ENCODE data around the gene JAZF1. TPM values are rescaled to one million over a fixed set of nuclear protein-coding genes. Genes with fewer than 3 reads are reported as not detected.

The JAZF1 gene
- total RNA-seq, 1 experiment from 2014 or later: 1.5 TPM

- no peaks in the 10 kb centered on the region for H3K9me3 ChIP-seq (ENCODE audit: low read depth, low read length, poor library complexity, severe bottlenecking)
- CTCF ChIA-PET: no interaction called here
- TF ChIP-seq, protein P1, sequence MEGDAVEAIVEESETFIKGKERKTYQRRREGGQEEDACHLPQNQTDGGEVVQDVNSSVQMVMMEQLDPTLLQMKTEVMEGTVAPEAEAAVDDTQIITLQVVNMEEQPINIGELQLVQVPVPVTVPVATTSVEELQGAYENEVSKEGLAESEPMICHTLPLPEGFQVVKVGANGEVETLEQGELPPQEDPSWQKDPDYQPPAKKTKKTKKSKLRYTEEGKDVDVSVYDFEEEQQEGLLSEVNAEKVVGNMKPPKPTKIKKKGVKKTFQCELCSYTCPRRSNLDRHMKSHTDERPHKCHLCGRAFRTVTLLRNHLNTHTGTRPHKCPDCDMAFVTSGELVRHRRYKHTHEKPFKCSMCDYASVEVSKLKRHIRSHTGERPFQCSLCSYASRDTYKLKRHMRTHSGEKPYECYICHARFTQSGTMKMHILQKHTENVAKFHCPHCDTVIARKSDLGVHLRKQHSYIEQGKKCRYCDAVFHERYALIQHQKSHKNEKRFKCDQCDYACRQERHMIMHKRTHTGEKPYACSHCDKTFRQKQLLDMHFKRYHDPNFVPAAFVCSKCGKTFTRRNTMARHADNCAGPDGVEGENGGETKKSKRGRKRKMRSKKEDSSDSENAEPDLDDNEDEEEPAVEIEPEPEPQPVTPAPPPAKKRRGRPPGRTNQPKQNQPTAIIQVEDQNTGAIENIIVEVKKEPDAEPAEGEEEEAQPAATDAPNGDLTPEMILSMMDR (conservative IDR thresholded peaks at IDR 0.05; ENCODE audit: low read depth, low read length): no peak
- no peak for TF ChIP-seq EZH2 (IDR thresholded peaks at IDR 0.05; ENCODE audit: borderline replicate concordance, low read depth, low read length, poor library complexity, severe bottlenecking)
These were observed 174.1 kb downstream of the JAZF1 start for GRCh38 chr7:28006491-28006890.

GRCh38 chr7:28005847-28006231 is 174.8 kb downstream of the JAZF1 start:
- ChIA-PET CTCF (interaction anchor here (0.7 kb wide), 1 partner anchor 91 kb away, joined by 3 read pairs; no protein-coding TSS in a partner anchor), POLR2A (ENCODE audit: low non-redundant PET) (no interaction called here)
- Histone ChIP-seq H3K27me3 (replicated peaks; ENCODE audit: insufficient read depth, low read depth, low read length, poor library complexity) (peaks cover 29% of the 10 kb centered on the region), H3K36me3 (ENCODE audit: insufficient read depth, low read length, poor library complexity, severe bottlenecking) (no peaks in the 10 kb centered on the region), H3K4me1 (ENCODE audit: insufficient read depth, low read length, poor library complexity, severe bottlenecking) (peaks cover 4% of the 10 kb centered on the region), H3K27ac (ENCODE audit: low read depth, low read length, poor library complexity, severe bottlenecking) (no peak overlapping the region), H3K9me3 (ENCODE audit: low read depth, low read length, poor library complexity, severe bottlenecking) (no peaks in the 10 kb centered on the region), H3K4me3 (ENCODE audit: low read depth, low read length, poor library complexity, severe bottlenecking) (no peak overlapping the region)
- intact Hi-C loops (cut with micrococcal nuclease; ENCODE audit: unreplicated experiment): no loop called here
- BruUV-seq (replicated peaks): no TSS peak
- TF ChIP-seq, protein P1 (conservative IDR thresholded peaks at IDR 0.05; ENCODE audit: low read depth, low read length): no peak
- TF ChIP-seq EZH2 (IDR thresholded peaks at IDR 0.05; ENCODE audit: borderline replicate concordance, low read depth, low read length, poor library complexity, severe bottlenecking): no peak
- DNase-seq (ENCODE audit: low spot score): peak; percentile 47

More at GRCh38 chr7:28006491-28006890, 174.1 kb downstream of the JAZF1 start:
- no peak overlapping the region for H3K27ac ChIP-seq (ENCODE audit: low read depth, low read length, poor library complexity, severe bottlenecking)
- BruUV-seq (replicated peaks): no TSS peak
- DNase-seq (ENCODE audit: low spot score): no peak
- H3K4me1 ChIP-seq (ENCODE audit: insufficient read depth, low read length, poor library complexity, severe bottlenecking): peaks cover 4% of the 10 kb centered on the region
- H3K4me3 ChIP-seq (ENCODE audit: low read depth, low read length, poor library complexity, severe bottlenecking): no peak overlapping the region
- POLR2A ChIA-PET (ENCODE audit: low non-redundant PET): no interaction called here
- intact Hi-C loops (cut with micrococcal nuclease; ENCODE audit: unreplicated experiment): no loop called here
- H3K36me3 ChIP-seq (ENCODE audit: insufficient read depth, low read length, poor library complexity, severe bottlenecking): no peaks in the 10 kb centered on the region
- H3K27me3 ChIP-seq (replicated peaks; ENCODE audit: insufficient read depth, low read depth, low read length, poor library complexity): peaks cover 35% of the 10 kb centered on the region

GRCh38 chr7:28005075-28005846 is 175.3 kb downstream of the JAZF1 start:
- peaks cover 23% of the 10 kb centered on the region for H3K27me3 ChIP-seq (replicated peaks; ENCODE audit: insufficient read depth, low read depth, low read length, poor library complexity)
- BruUV-seq (replicated peaks): no TSS peak
- peaks cover 4% of the 10 kb centered on the region for H3K4me1 ChIP-seq (ENCODE audit: insufficient read depth, low read length, poor library complexity, severe bottlenecking)
- no peak overlapping the region for H3K27ac ChIP-seq (ENCODE audit: low read depth, low read length, poor library complexity, severe bottlenecking)
- intact Hi-C loops (cut with micrococcal nuclease; ENCODE audit: unreplicated experiment): no loop called here
- no peak for TF ChIP-seq EZH2 (IDR thresholded peaks at IDR 0.05; ENCODE audit: borderline replicate concordance, low read depth, low read length, poor library complexity, severe bottlenecking)
- TF ChIP-seq, protein P1 (conservative IDR thresholded peaks at IDR 0.05; ENCODE audit: low read depth, low read length): no peak
- no peak for DNase-seq (ENCODE audit: low spot score)
- H3K9me3 ChIP-seq (ENCODE audit: low read depth, low read length, poor library complexity, severe bottlenecking): no peaks in the 10 kb centered on the region
- no peaks in the 10 kb centered on the region for H3K36me3 ChIP-seq (ENCODE audit: insufficient read depth, low read length, poor library complexity, severe bottlenecking)
- no peak overlapping the region for H3K4me3 ChIP-seq (ENCODE audit: low read depth, low read length, poor library complexity, severe bottlenecking)
- ChIA-PET POLR2A (ENCODE audit: low non-redundant PET) (no interaction called here), CTCF (interaction anchor here (0.7 kb wide), 1 partner anchor 92 kb away, joined by 3 read pairs; no protein-coding TSS in a partner anchor)
